ENCODE data around the gene SLC25A11. TPM values are rescaled to one million over a fixed set of nuclear protein-coding genes. Genes with fewer than 3 reads are reported as not detected.

SLC25A11 gene
- total RNA-seq, 1 experiment from 2014 or later, result 65.9 TPM

- in situ Hi-C loops (cut with HindIII; ENCODE audit: low pct_unique_long_range_greater_than_20kb, low sequenced_read_pairs), result no loop called here
- BruUV-seq (replicated peaks), result no TSS peak
- Histone ChIP-seq H3K4me1 (ENCODE audit: control insufficient read depth, insufficient read depth, low read length) (peaks cover 15% of the 10 kb centered on the region), H3K27me3 (ENCODE audit: control insufficient read depth, insufficient read depth, low read length) (no peaks in the 10 kb centered on the region), H3K27ac (ENCODE audit: low read length) (no peak overlapping the region), H3K4me3 (ENCODE audit: low read depth in 2 of 2, low read length in 2 of 2) (no peak overlapping the region), H3K9me3 (ENCODE audit: control insufficient read depth, insufficient read depth, low read depth, low read length) (no peaks in the 10 kb centered on the region), H3K36me3 (ENCODE audit: control insufficient read depth, insufficient read depth, low read length) (no peaks in the 10 kb centered on the region)
- POLR2A ChIA-PET, result interaction anchor here (1.0 kb wide), 1 partner anchor 18 kb away, joined by 3 read pairs; no protein-coding TSS in a partner anchor
- TF ChIP-seq, protein P1, sequence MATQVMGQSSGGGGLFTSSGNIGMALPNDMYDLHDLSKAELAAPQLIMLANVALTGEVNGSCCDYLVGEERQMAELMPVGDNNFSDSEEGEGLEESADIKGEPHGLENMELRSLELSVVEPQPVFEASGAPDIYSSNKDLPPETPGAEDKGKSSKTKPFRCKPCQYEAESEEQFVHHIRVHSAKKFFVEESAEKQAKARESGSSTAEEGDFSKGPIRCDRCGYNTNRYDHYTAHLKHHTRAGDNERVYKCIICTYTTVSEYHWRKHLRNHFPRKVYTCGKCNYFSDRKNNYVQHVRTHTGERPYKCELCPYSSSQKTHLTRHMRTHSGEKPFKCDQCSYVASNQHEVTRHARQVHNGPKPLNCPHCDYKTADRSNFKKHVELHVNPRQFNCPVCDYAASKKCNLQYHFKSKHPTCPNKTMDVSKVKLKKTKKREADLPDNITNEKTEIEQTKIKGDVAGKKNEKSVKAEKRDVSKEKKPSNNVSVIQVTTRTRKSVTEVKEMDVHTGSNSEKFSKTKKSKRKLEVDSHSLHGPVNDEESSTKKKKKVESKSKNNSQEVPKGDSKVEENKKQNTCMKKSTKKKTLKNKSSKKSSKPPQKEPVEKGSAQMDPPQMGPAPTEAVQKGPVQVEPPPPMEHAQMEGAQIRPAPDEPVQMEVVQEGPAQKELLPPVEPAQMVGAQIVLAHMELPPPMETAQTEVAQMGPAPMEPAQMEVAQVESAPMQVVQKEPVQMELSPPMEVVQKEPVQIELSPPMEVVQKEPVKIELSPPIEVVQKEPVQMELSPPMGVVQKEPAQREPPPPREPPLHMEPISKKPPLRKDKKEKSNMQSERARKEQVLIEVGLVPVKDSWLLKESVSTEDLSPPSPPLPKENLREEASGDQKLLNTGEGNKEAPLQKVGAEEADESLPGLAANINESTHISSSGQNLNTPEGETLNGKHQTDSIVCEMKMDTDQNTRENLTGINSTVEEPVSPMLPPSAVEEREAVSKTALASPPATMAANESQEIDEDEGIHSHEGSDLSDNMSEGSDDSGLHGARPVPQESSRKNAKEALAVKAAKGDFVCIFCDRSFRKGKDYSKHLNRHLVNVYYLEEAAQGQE (IDR thresholded peaks at IDR 0.05; ENCODE audit: insufficient read depth in 1 of 2, low read depth in 2 of 2, low read length in 1 of 2), result no peak
- no peak for TF ChIP-seq SIN3A (IDR thresholded peaks at IDR 0.05; ENCODE audit: borderline replicate concordance, insufficient read depth, low read depth, low read length)
- TF ChIP-seq POLR2AphosphoS5 (IDR thresholded peaks at IDR 0.05; ENCODE audit: low read depth, low read length), result no peak
- no peak for TF ChIP-seq TCF7L2 (IDR thresholded peaks at IDR 0.05; ENCODE audit: low read depth, low read length)
- TF ChIP-seq, protein P2, sequence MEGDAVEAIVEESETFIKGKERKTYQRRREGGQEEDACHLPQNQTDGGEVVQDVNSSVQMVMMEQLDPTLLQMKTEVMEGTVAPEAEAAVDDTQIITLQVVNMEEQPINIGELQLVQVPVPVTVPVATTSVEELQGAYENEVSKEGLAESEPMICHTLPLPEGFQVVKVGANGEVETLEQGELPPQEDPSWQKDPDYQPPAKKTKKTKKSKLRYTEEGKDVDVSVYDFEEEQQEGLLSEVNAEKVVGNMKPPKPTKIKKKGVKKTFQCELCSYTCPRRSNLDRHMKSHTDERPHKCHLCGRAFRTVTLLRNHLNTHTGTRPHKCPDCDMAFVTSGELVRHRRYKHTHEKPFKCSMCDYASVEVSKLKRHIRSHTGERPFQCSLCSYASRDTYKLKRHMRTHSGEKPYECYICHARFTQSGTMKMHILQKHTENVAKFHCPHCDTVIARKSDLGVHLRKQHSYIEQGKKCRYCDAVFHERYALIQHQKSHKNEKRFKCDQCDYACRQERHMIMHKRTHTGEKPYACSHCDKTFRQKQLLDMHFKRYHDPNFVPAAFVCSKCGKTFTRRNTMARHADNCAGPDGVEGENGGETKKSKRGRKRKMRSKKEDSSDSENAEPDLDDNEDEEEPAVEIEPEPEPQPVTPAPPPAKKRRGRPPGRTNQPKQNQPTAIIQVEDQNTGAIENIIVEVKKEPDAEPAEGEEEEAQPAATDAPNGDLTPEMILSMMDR (IDR thresholded peaks at IDR 0.05), result no peak
- CTCF ChIA-PET, result no interaction called here
- intact Hi-C loops (cut with micrococcal nuclease; ENCODE audit: unreplicated experiment), result no loop called here
- DNase-seq (ENCODE audit: low read depth, low spot score) (no peak), ATAC-seq (no peak)
Observed at GRCh38 chr17:4965311-4965986, 25.6 kb upstream of the SLC25A11 start.

DNA sequence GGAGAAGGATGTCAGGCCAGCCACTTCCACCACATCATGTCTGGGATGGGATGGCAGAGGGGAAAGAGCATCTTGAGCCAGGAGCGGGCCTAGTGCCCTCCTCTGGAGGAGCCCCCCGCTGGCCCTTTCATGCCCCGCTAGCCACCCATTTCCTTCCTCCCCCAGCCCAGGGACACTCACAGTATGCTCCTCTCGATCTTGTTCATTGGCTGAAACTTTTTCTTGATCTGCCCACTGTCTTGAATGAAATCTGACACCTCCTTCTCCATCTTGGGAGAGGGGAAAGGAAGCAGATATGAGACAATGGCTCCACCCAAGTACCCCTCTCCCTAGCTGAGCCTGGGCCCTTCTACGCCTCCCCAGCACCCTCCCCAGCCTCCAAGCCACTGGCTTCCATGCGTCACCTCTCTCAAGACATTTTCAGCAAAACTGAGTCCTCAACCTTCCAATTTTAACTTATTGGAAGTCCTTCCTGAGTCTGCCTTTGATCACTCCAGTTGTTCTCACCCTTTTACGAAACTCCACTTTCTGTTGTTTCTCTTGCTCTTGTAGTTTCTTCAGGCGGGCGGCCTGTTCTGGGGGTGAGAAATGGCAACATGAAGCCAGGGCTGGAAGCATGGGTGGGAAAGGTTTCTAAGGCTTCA, 20.6 kb upstream of the SLC25A11 start:
- ChIA-PET POLR2A (no interaction called here), CTCF (no interaction called here)
- Histone ChIP-seq H3K27ac (ENCODE audit: low read length) (no peak overlapping the region), H3K4me1 (ENCODE audit: control insufficient read depth, insufficient read depth, low read length) (no peaks in the 10 kb centered on the region), H3K27me3 (ENCODE audit: control insufficient read depth, insufficient read depth, low read length) (no peaks in the 10 kb centered on the region), H3K4me3 (ENCODE audit: low read depth in 2 of 2, low read length in 2 of 2) (no peak overlapping the region), H3K36me3 (ENCODE audit: control insufficient read depth, insufficient read depth, low read length) (no peaks in the 10 kb centered on the region), H3K9me3 (ENCODE audit: control insufficient read depth, insufficient read depth, low read depth, low read length) (no peaks in the 10 kb centered on the region)
- no peak for DNase-seq (ENCODE audit: low read depth, low spot score)
- intact Hi-C loops (cut with micrococcal nuclease; ENCODE audit: unreplicated experiment) (no loop called here), in situ Hi-C loops (cut with HindIII; ENCODE audit: low pct_unique_long_range_greater_than_20kb, low sequenced_read_pairs) (no loop called here)
- ATAC-seq, result no peak; the same call in 1 of the 2 replicates
- no peak for TF ChIP-seq TCF7L2 (IDR thresholded peaks at IDR 0.05; ENCODE audit: low read depth, low read length)
- TF ChIP-seq, protein P1 (IDR thresholded peaks at IDR 0.05; ENCODE audit: insufficient read depth in 1 of 2, low read depth in 2 of 2, low read length in 1 of 2), result no peak
- no peak for TF ChIP-seq SIN3A (IDR thresholded peaks at IDR 0.05; ENCODE audit: borderline replicate concordance, insufficient read depth, low read depth, low read length)
- TF ChIP-seq, protein P2 (IDR thresholded peaks at IDR 0.05), result no peak
- no peak for TF ChIP-seq POLR2AphosphoS5 (IDR thresholded peaks at IDR 0.05; ENCODE audit: low read depth, low read length)
- BruUV-seq (replicated peaks), result no TSS peak
